Amniotic stem cell (primary cell): ENCODE data around the gene MCTP2.

Source experiments
- DNase-seq: peaks from one replicate; lab custom pipeline; 2025; lab: John Stamatoyannopoulos, UW

MCTP2 gene

DNA sequence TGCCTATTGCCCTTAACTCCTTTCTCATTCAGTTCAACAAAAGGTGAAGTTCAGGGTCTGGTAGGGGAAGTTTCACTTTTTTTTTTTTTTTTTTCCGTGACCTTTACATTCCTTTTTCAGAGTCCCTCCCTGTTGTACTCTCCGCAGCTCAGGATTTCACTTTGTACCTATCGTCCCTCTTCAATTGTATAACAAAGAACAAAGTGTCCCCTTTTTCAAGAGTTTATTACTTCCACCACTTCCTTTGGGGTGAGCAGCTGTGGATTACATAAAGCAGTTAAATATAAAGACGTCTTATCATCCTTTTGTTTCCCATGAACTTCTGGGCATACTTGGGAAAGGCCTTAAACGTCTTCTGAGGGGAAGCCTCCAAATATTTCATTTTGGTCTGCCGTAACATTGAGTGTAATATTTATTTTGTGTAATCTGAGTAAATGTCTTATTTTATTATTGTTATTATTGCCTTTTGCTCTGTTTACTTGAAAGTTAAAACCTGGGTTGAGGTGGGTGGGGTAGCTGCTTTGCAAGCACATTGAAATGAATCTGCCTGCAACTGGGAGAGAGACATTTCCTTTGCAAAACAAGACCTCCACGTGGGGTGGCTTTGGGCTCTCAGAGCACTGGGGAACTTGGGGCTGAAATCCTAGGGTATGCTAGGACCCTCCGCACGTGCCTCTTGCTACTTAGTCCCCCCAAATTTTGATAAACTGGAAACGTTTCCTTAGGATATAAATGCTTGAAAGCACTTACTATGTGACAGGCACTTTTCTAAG is 169.4 kb downstream of the MCTP2 start:
- no peak for DNase-seq

DNA sequence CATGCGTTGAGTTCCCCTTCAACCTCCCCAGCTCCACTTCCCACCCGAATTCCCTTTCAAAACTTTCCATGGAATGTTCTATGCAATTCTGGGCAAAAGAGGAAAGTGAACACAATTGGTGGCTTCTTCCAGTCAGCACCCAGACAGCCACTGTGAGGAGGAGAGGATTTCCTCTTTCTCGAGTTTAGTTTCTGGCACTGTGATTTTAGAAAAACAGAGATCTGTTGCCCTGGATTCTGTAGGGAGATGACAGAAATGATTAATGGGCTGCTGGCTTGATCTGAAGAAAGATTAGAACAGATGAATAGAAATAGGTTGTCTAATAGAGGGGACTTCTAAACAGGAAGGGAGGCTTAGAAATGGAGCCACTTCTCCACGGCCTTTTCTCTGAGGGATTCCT is 172.0 kb downstream of the MCTP2 start:
- no peak for DNase-seq

DNA sequence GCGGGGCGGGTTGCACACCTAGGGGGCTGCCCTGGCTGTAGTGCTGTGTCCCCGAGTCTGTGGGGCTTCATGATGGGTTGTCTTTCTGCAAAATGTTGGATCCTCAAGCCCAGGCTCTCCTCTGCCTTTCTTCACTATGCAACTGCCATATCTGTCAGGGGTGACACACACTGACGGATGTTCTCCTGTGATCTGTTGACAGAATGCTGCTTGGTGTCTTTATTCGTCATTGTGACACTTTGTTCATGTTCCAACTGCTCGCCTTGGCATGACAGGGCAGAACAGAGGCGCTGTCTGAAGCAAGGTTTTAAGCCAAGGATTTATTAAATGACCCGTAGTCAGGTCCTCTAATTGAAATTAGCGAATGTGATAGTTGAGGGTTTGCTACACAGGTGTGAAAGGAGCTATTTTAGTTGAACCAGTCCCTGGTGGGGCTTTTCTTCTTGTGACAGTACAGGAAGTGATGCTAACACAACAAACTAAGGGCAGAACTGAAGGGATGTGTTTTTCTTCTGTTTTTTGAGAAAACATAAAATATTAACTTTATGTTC is 173.4 kb downstream of the MCTP2 start:
- DNase-seq: no peak

DNA sequence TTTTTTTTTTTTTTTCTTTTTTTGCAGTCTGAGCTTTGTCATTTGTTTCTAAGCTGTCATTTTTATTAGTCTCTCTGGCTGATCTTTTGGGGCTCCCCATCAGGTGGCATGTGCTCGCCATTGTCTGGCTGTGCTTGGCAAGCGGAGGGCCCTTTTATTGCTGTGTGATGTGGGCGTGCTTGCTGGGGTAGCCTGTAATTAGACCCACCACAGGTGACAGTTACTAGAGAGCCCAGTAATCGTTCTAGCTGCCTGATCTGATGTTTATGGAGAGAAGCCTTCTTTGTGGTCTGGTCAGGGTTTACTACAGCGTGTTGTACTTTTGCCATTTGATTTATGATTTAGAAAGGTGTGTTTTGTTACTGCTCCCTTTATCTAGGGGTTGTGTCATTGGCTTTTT is 179.9 kb downstream of the MCTP2 start:
- no peak for DNase-seq

DNA sequence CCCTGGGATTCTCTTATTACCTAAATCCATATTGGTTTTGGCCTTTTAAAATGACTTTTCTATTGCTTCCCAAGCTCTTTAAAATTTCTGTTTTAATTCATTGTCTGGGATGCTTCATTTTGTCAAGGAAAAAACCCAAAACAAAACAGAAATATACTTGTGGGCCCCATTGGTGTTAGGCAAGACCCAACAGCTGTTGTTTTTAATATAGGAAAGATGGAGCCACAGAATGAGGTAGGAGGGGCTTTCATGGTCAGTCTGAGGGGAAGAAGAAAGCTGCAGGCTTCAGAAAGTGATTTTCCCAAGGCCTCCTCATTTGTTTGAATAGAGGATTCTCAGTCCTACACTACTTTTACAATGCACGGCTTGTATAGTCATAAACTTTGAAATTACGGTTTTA is 180.5 kb downstream of the MCTP2 start:
- no peak for DNase-seq

DNA sequence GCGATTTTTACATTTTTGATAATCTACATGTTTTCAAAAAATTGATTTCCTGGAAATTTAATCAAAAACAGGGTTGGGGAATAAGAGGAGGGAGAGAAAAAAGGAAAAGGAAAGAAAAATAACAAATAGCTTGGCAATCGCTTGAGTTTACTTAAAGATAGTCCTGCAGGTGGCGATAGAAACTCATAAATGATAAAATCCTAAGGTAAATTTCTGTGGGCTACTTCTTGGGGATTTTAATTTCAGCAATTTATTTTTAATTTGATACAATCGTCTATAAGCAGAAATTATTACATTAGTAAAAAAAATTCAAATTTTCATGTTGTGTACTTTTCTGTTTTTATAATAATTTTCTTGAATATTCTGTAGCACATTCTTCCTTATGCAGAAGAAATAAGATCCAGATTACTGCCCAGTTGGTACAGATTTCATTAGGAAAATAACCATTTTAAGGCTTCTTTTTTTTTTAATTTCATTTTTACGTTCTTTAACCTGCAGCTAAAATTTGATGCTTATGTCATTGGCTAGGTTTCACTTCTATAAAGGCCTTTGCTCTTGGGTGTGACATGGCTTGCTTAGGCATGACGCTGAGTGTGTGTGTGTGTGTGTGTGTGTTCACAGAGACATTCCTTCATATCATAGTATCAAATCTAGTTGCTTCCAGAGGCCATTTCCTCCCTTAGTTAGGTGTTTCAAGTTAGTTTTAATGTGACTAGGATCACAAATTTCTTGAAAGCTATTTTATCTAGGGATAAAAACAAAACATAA is 181.8 kb downstream of the MCTP2 start:
- peak; percentile 6 for DNase-seq

DNA sequence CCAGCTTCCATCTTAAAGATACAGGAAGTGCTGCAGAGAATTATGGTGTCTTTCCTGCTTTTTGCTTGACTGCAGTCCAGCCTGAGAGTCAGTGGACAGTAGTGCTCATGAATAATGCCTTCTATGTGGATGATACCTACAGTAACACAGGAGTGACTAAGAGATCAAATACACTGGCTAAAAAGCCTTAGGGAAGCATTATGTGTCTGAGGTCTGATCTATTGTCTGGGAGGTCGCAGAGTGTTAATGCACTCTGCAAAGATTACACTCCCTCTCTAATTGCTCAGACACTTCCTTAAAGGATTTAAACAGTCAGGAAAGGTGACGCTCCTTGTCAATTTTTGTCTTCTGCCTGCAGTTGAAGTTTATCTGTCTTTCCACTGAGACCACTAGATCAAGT is 183.6 kb downstream of the MCTP2 start:
- DNase-seq: no peak

DNA sequence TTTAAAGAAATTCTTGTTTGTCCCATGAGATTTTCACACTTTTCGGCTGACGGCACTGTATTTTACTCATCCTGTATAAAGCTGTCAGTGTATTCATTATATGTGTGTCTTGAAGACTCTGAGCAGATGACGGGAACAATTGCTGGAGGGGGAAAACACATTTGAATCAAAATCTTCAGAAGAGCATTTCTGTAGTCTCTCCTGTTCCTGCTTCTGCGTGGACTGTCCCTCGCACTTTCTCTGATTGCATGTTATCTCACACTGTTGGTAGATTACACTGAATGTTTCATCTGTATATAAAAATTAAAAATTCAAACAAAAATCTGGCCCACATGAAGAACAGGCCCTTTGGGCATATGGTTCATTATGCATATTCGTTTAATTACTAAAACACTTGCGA is 184.9 kb downstream of the MCTP2 start:
- DNase-seq: no peak

DNA sequence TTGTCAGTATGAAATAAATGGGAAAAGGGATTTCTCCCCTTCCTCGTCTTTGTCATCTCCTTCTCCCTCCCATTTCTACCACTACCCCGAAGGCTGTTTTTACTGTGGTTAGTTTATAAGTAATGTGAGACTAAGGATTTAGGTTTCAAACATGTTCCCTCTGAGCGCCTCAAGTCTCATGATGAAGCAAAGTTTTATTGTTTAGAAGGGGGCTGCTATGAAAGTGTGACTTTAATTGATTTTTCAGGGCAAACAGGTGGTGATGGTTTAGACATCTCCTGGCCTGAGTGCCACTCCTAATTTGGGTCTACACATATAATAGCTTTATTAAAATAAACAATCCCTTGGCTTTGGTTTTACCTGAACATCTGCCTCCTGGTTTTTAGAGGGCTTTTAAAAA is 185.5 kb downstream of the MCTP2 start:
- no peak for DNase-seq

DNA sequence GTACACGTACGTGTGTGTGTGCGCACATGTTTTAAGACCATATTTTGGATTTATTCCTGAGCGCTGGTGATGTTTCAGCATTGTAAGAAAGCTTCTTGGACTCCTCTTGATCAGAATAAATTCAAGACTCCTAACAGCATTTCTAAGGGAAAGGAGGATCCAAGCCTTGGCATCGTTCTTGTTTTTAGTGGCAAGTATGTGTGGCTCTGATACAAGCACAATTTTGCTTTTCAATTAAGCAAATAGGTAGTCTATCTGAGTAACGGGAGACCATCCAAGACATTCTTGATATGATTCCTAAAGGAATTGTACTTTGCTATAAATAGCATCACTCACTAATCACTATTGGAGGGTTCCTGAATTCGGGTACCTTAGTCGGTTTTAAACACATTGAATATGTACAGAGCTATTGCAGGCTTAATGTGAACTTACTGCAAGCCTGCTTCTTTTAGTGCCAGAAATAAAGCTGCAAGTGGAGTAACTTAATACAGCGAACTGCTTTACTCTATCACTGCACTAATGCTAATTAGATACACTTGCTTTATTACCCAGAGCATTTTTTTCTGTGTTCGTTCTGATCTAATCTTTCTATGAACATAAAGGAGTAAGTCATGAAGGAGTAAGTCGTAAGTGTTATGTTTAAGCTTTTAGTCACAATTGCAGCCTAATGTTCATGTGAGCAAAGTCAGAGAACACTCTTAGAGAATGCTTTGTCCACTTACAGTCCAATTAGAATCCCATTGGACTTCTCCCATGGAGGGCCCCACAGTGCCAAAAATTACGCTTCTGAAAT is 186.3 kb downstream of the MCTP2 start:
- DNase-seq: no peak

DNA sequence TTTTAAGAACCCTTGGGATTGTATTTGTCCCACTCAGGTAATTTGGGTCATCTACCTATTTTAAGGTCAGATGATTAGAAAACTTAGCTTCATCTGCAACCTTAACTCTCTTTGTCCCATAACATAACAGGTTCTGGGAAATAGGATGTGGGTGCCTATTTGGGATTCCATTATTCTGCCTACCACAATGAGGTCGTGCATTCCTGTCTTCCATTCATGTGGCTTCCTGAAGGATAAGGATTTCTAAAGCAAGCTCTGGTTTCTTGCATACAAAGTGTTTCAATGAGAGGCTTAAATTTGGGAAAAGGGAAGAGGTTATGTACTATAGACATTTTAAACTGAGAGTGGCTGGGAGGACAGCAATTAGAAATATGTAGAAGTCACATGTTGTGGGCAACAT is 190.3 kb downstream of the MCTP2 start:
- DNase-seq: no peak

DNA sequence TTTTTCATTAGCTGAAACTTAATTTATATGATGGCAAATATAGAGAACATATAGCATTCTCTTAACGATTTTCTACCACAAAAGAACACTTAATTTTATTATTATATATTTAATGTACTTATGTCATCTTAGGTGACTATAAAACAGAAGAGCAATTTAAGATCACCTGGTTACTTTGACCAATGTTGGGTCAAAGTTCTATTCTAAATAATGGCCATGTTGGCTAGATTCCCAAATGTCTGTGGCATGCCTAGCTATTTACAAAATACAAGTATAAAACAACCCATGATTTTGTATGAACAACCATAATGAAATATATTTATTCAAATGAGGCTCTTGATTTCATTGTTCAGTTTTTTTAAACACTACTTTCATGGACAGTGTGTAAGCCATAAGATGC is 200.9 kb downstream of the MCTP2 start:
- no peak for DNase-seq

DNA sequence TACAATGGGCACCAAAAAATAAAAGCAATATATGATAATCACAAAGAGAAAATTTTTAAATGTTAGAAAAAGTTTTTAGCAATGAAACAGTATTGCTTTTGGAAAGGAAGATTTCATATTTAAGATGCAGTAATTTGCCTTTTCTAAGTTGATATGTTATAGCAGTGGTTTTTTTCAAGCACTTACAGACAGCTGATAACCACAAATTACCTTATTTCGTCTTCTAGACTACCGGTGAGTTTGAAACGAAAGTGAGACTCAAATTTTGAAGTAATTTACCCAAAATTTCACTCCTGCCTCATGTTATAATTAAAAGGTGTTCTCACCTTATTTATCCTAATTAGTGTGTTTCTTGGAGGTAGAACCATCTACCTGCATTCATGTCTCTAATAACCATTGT is 207.8 kb downstream of the MCTP2 start:
- no peak for DNase-seq

DNA sequence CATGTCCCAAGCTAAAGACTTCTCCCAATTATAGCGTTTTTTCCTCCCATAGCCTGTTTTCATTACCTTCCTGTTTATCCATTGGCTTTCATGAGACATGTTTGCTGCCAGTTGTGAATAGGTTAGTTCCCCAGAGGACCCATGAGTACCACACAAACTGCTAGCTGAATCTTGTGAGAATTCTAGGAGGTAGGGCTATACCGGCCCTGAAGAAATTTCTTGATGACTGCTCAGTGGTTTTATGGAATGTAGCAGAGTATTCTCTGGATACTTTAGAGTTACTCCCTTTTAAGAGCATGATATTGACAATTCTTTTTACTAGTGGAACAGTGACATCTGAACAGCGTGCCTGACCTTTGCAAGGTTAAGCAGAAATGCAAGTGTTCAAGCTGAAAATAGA is 210.4 kb downstream of the MCTP2 start:
- no peak for DNase-seq

DNA sequence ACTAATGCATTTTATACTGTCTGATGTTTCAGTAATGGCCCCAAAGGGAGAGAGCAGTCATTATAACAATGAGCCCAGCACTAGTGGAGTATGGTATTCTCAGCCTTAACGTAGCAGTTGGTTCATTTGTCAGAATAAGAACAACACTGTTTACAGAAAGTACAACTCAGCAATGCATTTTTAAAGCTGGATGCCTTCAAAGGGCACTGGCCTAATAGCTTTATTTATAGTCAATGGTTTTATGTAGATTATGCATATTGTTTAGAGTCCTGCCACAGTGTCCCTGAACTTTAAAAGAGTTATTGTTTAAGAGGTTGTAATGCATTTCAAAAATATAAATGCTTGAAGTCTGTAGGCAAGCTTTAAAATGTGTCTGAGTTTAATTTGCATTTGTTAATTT is 211.1 kb downstream of the MCTP2 start:
- no peak for DNase-seq

DNA sequence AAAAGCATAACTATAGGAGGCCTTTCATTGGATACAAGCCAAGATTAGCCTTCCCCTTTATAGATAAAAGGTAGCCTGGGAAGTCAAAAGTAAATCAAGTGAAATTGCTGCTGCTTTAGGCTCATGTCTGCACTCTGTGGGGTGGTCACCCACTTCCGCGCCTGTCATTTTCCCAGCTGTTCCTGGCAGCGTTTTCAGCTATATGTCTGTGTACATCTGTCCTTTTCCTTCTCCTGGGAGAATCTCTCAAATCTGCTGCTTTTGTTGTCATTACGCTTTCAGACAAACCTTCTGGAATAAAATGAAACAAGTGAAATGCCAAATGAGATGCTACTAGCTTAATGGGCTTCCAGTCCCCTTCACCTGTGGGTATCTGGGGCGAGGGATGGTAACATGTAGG is 211.8 kb downstream of the MCTP2 start:
- no peak for DNase-seq

DNA sequence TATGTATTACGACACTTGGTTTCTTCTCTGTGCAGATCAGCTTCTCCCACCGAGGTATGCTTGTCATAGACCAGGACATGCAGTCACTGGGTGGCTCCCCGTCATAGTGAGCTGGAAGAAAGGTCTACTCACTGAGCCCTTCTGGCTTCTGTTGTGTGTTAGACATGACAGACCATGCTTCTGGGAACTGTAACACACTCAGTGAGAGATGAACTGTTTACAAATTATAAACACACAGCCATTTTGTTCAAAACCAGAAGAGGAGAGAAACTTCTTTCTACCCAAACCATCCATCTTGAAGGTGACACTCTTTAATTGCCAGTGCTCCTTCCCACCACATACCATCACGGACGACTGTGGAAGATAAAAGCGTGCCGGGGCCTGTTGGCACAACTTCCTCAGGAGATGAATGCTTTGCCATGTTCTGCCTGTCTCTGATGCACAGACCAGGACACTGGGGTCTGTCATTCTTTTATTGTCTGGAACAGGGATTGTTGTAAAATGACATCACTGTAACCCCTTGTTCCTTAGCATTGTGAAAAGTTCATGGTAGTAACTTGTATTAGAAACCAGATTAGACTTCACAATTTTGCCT is 214.3 kb downstream of the MCTP2 start:
- DNase-seq: no peak

DNA sequence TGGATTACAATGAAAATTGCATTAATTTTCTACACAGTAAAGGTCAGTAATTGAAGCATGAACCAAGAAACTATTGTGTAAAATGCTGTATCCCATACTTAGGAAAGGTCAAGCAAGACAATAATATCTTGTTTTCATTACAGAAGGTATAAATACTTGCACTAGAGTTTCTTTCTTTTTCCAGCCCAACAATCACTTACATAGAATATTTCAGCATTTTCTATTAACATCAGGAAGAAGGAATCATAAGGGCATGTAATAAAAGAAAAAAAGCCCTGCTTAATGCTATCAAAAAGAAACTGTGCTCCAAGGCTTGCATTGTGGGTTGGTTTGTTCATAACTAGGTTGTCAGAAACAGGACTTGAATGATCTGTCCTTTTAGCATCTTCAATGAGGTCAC is 215.1 kb downstream of the MCTP2 start:
- no peak for DNase-seq

DNA sequence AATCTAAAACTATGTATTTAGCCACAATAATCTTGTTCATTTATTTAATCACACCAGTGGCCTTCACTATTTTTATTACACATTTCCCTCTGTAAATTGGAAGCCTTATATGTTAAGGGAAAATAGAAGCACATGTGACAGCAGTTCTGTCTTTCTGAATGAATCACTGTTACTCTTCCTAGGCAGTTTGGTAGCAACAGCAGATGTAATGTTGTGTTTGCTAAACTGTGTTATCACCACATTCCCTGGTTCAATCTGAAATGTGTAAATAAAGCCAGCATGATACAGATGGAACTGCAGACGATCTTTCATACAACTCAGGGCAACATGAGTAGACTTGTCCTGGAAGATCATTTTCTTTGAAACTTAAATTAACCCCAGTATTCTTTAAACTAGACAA is 220.1 kb downstream of the MCTP2 start:
- DNase-seq: no peak

DNA sequence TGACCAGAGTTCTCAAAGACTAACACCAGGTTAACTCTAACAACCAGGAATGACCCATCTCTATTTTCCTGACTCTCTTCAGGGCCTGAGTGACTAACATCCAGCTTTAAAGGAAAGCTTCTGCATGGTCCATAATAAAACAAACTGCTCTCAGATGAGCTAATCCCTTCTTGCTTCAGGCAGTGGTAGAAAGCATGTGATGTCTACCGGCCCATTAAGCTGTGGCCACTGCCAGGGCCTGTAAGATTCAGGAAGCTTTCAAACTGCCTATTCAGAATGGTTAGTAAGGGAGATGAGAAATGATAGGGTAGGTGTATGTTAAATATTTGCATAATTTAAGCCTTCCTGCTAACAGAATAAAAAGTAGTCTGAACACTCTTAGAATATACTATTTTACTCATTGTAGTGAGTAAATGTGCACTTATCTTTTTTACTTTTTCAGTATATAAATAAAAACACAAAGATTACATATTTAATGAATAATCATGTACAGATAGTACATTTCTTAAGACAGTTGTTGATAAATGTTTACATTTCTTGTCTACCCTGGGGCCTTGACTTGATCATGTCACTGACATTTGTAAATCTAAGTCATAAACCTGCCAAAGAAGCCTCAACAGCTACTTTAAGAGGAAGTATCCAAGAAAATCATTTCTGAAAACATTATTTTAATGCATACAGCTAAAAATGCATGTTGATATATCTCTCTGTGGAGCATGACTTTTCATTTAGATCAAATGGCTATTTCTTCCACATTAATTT is 222.0 kb downstream of the MCTP2 start:
- no peak for DNase-seq

DNA sequence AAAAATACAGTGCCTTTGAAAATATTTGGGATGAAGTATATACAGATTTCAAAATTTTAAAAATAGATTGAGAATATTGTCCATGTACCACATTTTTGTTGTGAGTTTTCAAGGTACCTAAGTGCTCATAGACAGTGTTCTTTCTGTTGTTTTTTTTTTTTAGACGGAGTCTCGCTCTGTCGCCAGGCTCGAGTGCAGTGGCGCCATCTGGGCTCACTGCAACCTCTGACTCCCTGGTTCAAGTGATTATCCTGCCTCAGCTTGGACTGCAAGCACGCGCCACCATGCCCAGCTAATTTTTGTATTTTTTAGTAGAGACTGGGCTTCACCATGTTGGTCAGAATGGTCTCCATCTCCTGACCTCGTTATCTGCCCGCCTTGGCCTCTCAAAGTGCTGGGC is 223.9 kb downstream of the MCTP2 start:
- DNase-seq: no peak
